Stimulated activated CD4-positive, alpha-beta T cell treated with anti-CD3 and anti-CD28 coated beads, Interleukin-1b, Interleukin-23, amount 100 ng/mL, for 24 hours (primary cell): ENCODE measurements around the gene ZNF302.

ENCODE experiments used
- DNase-seq, 4 experiments: peaks; one replicate each; pipeline ENCODE4 v3.0.0-alpha.2; 2020; ENCODE audit warnings: low read depth in 4 of 4, low spot score in 1 of 4

The ZNF302 gene

DNA sequence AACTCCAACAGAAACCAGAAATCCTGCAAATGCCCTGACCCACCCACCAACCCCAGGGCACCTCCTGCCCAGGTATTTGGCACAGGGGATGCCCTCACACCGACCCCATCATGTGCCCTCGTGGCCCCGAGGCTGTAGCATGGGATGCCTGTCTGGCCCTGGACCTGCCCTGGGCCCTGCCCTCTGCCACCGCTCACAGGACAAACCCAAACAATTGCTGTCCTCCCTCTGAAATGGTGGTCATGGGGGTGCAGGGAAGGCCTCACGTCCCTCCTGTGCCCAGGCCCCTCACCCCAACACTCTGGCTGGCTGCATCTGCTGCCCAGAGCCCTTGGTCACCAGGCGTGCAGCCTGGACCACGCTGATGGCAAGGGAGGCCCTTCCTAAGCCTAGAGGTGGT is 54.5 kb downstream of the ZNF302 start:
- no peak for DNase-seq

DNA sequence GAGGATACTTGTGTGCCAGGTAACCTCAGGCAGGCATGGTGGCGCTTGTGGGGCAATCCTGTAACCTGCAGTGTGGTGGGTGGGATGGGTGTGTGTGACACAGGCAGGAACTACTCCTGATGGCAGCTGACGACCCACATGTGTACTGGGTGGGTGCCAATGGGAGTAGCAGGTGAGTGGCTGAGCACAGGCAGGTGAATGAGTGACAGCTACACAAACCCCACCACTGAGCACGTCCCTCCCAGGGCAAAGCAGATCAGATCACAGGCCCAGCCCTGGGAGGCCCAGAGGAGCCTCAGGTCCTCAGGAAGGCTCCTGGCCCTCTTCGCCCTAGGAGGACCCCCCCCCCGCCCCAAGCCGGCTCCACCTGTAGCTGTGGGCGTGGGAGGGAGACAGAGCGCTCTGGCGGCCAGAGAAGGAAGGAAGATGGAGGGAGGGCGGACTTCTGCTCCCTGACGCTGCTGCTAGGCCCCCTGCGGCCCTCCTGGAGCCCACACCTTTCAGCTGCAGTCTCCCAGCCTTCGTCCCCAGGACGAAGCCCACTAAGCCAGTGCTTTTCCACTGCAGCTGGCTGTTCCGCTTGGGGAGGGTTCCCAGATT is 55.2 kb downstream of the ZNF302 start:
- no peak for DNase-seq

DNA sequence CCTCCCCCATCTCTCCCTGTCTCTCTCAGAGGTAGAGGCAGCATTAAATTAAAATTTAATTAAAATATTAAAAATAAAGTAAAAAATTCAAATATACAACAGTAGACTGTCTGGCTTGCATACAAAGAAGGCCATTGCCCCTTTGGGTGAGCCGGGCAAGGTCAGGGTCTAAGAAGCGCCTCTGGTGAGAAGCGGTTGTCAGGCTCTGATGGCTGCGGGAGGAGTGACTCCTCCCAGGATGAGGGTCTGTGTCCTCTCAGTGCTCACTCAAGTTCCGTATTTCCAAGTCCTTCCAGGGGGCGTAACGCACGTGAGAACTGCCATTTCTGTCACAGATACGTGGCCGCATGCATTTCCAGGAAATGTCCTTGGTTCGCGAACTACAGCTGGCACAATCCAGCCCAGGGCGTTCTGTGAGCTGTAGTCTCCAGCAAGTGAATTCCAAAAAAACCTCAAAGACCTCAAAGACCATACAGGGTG is 55.8 kb downstream of the ZNF302 start:
- DNase-seq = no peak

GRCh38 chr19:34733746-34734536 is 56.5 kb downstream of the ZNF302 start, which contains the start of gene ZNF181:
Gene ZNF181, plus strand, starts transcription at chr19:34734243. Its CDS starts 795 bp downstream, at chr19:34735038.
- DNase-seq = peak; percentile 59 to 73 (median 67)

- DNase-seq = no peak
Observed at GRCh38 chr19:34734537-34735103, 57.1 kb downstream of the ZNF302 start.
